Nephron progenitor cell (in vitro differentiated cells): ENCODE results near the gene CFAP70.

ENCODE experiments used
- DNase-seq: peaks from one replicate; pipeline ENCODE4 v3.0.0; 2021
- H3K27ac Mint-ChIP-seq: 2 replicates; pipeline ENCODE4 v1.8.0; 2021; ENCODE audit warnings: mild to moderate bottlenecking, moderate library complexity, mixed read lengths
- H3K27me3 Mint-ChIP-seq: 2 replicates; pipeline ENCODE4 v1.8.0; 2021; ENCODE audit warnings: mild to moderate bottlenecking, low read depth, mixed read lengths; ENCODE audit not compliant: poor library complexity
- H3K36me3 Mint-ChIP-seq: 2 replicates; pipeline ENCODE4 v1.8.0; 2021; ENCODE audit warnings: low read depth, mixed read lengths
- H3K4me1 Mint-ChIP-seq: 2 replicates; pipeline ENCODE4 v1.8.0; 2021; ENCODE audit warnings: mixed read lengths
- H3K4me3 Mint-ChIP-seq: 2 replicates; pipeline ENCODE4 v1.8.0; 2021; ENCODE audit warnings: mild to moderate bottlenecking, moderate library complexity, mixed read lengths
- H3K9me3 Mint-ChIP-seq: 2 replicates; pipeline ENCODE4 v1.8.0; 2021; ENCODE audit warnings: mild to moderate bottlenecking, moderate library complexity, mixed read lengths
- CTCF ChIP-seq: fragments of 200-600 bp; sonication (generic); IDR thresholded peaks from 2 replicates; pipeline ENCODE4 v1.5.0; 2021; ENCODE audit warnings: antibody characterized with exemption

The CFAP70 gene

GRCh38 chr10:73217628-73218027 is 141.0 kb downstream of the CFAP70 start:
- H3K27ac Mint-ChIP-seq: no peak overlapping the region
- no peaks in the 10 kb centered on the region for H3K9me3 Mint-ChIP-seq
- no peaks in the 10 kb centered on the region for H3K4me1 Mint-ChIP-seq
- TF ChIP-seq CTCF: no peak
- no peaks in the 10 kb centered on the region for H3K27me3 Mint-ChIP-seq
- H3K36me3 Mint-ChIP-seq: peaks cover 84% of the 10 kb centered on the region
- DNase-seq: no peak
- H3K4me3 Mint-ChIP-seq: no peak overlapping the region

GRCh38 chr10:73215749-73216148 is 142.9 kb downstream of the CFAP70 start:
- H3K27ac Mint-ChIP-seq: no peak overlapping the region
- H3K9me3 Mint-ChIP-seq: no peaks in the 10 kb centered on the region
- no peaks in the 10 kb centered on the region for H3K27me3 Mint-ChIP-seq
- DNase-seq: no peak
- no peaks in the 10 kb centered on the region for H3K4me1 Mint-ChIP-seq
- H3K36me3 Mint-ChIP-seq: peaks cover 69% of the 10 kb centered on the region
- no peak for TF ChIP-seq CTCF
- H3K4me3 Mint-ChIP-seq: no peak overlapping the region

GRCh38 chr10:73211106-73211811 is 147.4 kb downstream of the CFAP70 start:
- peaks cover under 1% of the 10 kb centered on the region for H3K9me3 Mint-ChIP-seq
- H3K27me3 Mint-ChIP-seq: no peaks in the 10 kb centered on the region
- peaks cover 69% of the 10 kb centered on the region for H3K36me3 Mint-ChIP-seq
- no peaks in the 10 kb centered on the region for H3K4me1 Mint-ChIP-seq
- no peak for DNase-seq
- H3K27ac Mint-ChIP-seq: no peak overlapping the region
- no peak overlapping the region for H3K4me3 Mint-ChIP-seq
- TF ChIP-seq CTCF: no peak

- TF ChIP-seq CTCF: no peak
- H3K9me3 Mint-ChIP-seq: peaks cover 7% of the 10 kb centered on the region
- no peak overlapping the region for H3K27ac Mint-ChIP-seq
- H3K4me1 Mint-ChIP-seq: no peaks in the 10 kb centered on the region
- DNase-seq: no peak
- H3K4me3 Mint-ChIP-seq: no peak overlapping the region
- H3K27me3 Mint-ChIP-seq: no peaks in the 10 kb centered on the region
- H3K36me3 Mint-ChIP-seq: peaks cover 69% of the 10 kb centered on the region
Observed at GRCh38 chr10:73210395-73211105, 148.1 kb downstream of the CFAP70 start.

- no peak for TF ChIP-seq CTCF
- Mint-ChIP-seq H3K36me3 (peaks cover 72% of the 10 kb centered on the region), H3K9me3 (peaks cover 14% of the 10 kb centered on the region), H3K4me1 (no peaks in the 10 kb centered on the region), H3K27ac (no peak overlapping the region), H3K4me3 (no peak overlapping the region), H3K27me3 (no peaks in the 10 kb centered on the region)
- DNase-seq: no peak
Observed at GRCh38 chr10:73209705-73210104, 149.0 kb downstream of the CFAP70 start.

- Mint-ChIP-seq H3K9me3 (peaks cover 18% of the 10 kb centered on the region), H3K4me1 (no peaks in the 10 kb centered on the region), H3K27ac (no peak overlapping the region), H3K27me3 (no peaks in the 10 kb centered on the region), H3K36me3 (peaks cover 75% of the 10 kb centered on the region), H3K4me3 (no peak overlapping the region)
- DNase-seq: no peak
- TF ChIP-seq CTCF: no peak
Observed at GRCh38 chr10:73207883-73208282, 150.8 kb downstream of the CFAP70 start.
